C4-2B (cell line): ENCODE results near the gene KCNAB2.

Experiments used
- H3K27ac ChIP-seq: fragments of 450-650 bp; 2 replicates; pipeline ENCODE4 v1.5.1; 2017
- CTCF ChIP-seq: fragments of 450-650 bp; conservative IDR thresholded peaks from 2 replicates; pipeline ENCODE4 v1.5.1; 2017; ENCODE audit warnings: mild to moderate bottlenecking
- ZFX ChIP-seq: fragments of 450-650 bp; IDR thresholded peaks from 2 replicates; pipeline ENCODE4 v1.6.1; 2017

Gene KCNAB2

GRCh38 chr1:6023346-6023745 lies 22.3 kb upstream of the KCNAB2 start:
- TF ChIP-seq CTCF, result no peak
- TF ChIP-seq ZFX, result no peak
- no peak overlapping the region for H3K27ac ChIP-seq

- TF ChIP-seq CTCF (no peak), ZFX (no peak)
- no peak overlapping the region for H3K27ac ChIP-seq
These were observed 21.3 kb upstream of the KCNAB2 start for GRCh38 chr1:6024376-6024775.

GRCh38 chr1:6025269-6026094 lies 20.2 kb upstream of the KCNAB2 start:
- no peak for TF ChIP-seq CTCF
- TF ChIP-seq ZFX, result no peak; the same call in 1 of the 2 replicates
- H3K27ac ChIP-seq, result peak overlapping the region; percentile 55

GRCh38 chr1:6026095-6026809 lies 19.4 kb upstream of the KCNAB2 start:
- H3K27ac ChIP-seq, result peak overlapping the region; percentile 55
- 0 out of 2 replicates have a peak, but pooled peaks have one; percentile 12 for TF ChIP-seq ZFX
- TF ChIP-seq CTCF, result no peak

GRCh38 chr1:6027591-6027990 lies 18.1 kb upstream of the KCNAB2 start:
- no peak overlapping the region for H3K27ac ChIP-seq
- TF ChIP-seq CTCF, result no peak
- no peak for TF ChIP-seq ZFX

GRCh38 chr1:6028042-6028850 lies 17.4 kb upstream of the KCNAB2 start:
- no peak overlapping the region for H3K27ac ChIP-seq
- TF ChIP-seq CTCF, result no peak
- TF ChIP-seq ZFX, result no peak
